Measurements from ENCODE around the gene SCAMP2.

Gene SCAMP2

DNA sequence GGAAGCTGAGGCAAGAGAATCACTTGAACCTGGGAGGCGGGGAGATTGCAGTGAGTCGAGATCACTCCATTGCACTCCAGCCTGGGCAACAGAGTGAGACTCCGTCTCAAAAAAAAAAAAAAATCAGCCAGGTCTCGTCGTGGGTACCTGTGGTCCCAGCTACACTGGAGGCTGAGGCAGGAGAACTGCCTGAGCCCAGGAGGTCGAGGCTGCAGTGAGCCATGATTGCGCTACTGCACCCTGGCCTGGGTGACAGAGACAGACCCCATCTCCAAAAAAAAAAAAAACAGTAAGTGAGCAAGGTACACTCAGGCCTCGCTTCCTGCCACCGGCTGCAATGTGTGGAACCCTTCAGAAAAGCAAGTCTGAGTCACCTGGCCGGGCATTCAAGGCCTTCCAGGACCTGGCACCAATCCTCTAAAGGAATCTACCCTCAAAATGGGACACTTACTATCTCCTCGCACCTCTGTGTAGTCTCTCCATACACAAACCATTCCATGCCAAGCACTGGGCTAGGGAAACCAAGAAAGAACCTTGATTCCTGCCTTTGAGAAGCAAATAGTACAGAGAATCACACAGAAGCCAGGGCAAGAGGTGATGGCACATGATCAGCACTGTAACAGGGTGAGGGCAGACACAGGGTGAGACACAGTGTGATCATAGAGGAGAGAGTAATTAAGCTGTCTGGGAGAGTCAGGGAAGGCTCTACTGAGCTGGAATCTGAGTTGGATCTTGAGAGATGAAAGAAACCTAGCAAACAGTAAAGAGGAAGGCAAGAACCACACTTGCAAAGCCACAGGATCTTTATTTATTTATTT lies 9.7 kb downstream of the SCAMP2 start:
- TF ChIP-seq, protein P1, sequence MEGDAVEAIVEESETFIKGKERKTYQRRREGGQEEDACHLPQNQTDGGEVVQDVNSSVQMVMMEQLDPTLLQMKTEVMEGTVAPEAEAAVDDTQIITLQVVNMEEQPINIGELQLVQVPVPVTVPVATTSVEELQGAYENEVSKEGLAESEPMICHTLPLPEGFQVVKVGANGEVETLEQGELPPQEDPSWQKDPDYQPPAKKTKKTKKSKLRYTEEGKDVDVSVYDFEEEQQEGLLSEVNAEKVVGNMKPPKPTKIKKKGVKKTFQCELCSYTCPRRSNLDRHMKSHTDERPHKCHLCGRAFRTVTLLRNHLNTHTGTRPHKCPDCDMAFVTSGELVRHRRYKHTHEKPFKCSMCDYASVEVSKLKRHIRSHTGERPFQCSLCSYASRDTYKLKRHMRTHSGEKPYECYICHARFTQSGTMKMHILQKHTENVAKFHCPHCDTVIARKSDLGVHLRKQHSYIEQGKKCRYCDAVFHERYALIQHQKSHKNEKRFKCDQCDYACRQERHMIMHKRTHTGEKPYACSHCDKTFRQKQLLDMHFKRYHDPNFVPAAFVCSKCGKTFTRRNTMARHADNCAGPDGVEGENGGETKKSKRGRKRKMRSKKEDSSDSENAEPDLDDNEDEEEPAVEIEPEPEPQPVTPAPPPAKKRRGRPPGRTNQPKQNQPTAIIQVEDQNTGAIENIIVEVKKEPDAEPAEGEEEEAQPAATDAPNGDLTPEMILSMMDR (IDR thresholded peaks at IDR 0.05; ENCODE audit: low read depth, low read length), result no peak
- Histone ChIP-seq H3K4me3 (ENCODE audit: low read depth, low read length) (no peak overlapping the region), H3K27me3 (ENCODE audit: insufficient read depth, low read depth, severe bottlenecking) (no peaks in the 10 kb centered on the region), H3K9me3 (ENCODE audit: severe bottlenecking) (no peaks in the 10 kb centered on the region), H3K36me3 (peaks cover 16% of the 10 kb centered on the region), H3K27ac (no peak overlapping the region)
- no peak for DNase-seq

GRCh38 chr15:74858369-74858740 lies 14.8 kb downstream of the SCAMP2 start:
- Histone ChIP-seq H3K27ac (no peak overlapping the region), H3K4me3 (ENCODE audit: low read depth, low read length) (no peak overlapping the region), H3K36me3 (peaks cover 13% of the 10 kb centered on the region), H3K9me3 (ENCODE audit: severe bottlenecking) (no peaks in the 10 kb centered on the region), H3K27me3 (ENCODE audit: insufficient read depth, low read depth, severe bottlenecking) (no peaks in the 10 kb centered on the region)
- TF ChIP-seq, protein P1 (IDR thresholded peaks at IDR 0.05; ENCODE audit: low read depth, low read length), result no peak
- no peak for DNase-seq

- H3K9me3 ChIP-seq (ENCODE audit: severe bottlenecking), result no peaks in the 10 kb centered on the region
- no peak for DNase-seq
- peaks cover 18% of the 10 kb centered on the region for H3K36me3 ChIP-seq
- TF ChIP-seq, protein P1 (IDR thresholded peaks at IDR 0.05; ENCODE audit: low read depth, low read length), result no peak
- H3K27me3 ChIP-seq (ENCODE audit: insufficient read depth, low read depth, severe bottlenecking), result no peaks in the 10 kb centered on the region
- H3K4me3 ChIP-seq (ENCODE audit: low read depth, low read length), result no peak overlapping the region
- H3K27ac ChIP-seq, result no peak overlapping the region
Measured at GRCh38 chr15:74857671-74858368, 15.3 kb downstream of the SCAMP2 start.

DNA sequence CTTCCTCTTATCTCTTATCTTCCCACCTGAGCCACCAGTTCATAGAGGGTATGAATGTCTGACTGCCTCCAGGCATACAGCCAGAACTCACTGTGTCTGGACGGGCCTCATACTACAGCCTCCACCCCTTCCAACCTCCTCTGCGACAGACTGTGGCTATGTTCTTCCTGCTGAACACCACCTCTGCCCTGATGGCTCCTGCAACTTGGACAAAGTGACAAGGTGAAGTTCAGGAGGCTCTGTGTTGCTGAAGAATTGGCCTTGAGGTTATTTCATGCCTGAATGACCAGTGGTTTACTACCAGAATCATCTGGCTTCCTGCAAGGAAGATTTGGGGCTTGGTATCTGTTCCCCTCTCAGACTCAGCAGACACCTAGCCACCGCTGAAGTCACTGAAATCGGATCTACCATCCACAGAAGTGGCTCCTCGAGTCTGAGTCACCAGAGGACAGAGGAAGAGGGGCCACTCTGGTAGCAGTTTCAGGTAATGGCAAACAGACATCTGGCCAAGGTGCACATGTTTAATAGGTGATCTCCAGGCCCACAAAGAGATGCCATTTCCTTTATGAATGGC lies 16.0 kb downstream of the SCAMP2 start:
- H3K4me3 ChIP-seq (ENCODE audit: low read depth, low read length), result no peak overlapping the region
- peaks cover 24% of the 10 kb centered on the region for H3K36me3 ChIP-seq
- TF ChIP-seq, protein P1 (IDR thresholded peaks at IDR 0.05; ENCODE audit: low read depth, low read length), result no peak
- H3K27ac ChIP-seq, result no peak overlapping the region
- no peaks in the 10 kb centered on the region for H3K27me3 ChIP-seq (ENCODE audit: insufficient read depth, low read depth, severe bottlenecking)
- DNase-seq, result no peak
- no peaks in the 10 kb centered on the region for H3K9me3 ChIP-seq (ENCODE audit: severe bottlenecking)

- H3K27ac ChIP-seq, result no peak overlapping the region
- H3K9me3 ChIP-seq (ENCODE audit: severe bottlenecking), result no peaks in the 10 kb centered on the region
- peaks cover 29% of the 10 kb centered on the region for H3K36me3 ChIP-seq
- no peak for DNase-seq
- no peaks in the 10 kb centered on the region for H3K27me3 ChIP-seq (ENCODE audit: insufficient read depth, low read depth, severe bottlenecking)
- no peak overlapping the region for H3K4me3 ChIP-seq (ENCODE audit: low read depth, low read length)
- TF ChIP-seq, protein P1 (IDR thresholded peaks at IDR 0.05; ENCODE audit: low read depth, low read length), result no peak
Measured at GRCh38 chr15:74856537-74856936, 16.6 kb downstream of the SCAMP2 start.
